ENCODE measurements around the gene CASZ1. TPM values are rescaled to one million over a fixed set of nuclear protein-coding genes. Genes with fewer than 3 reads are reported as not detected.

Gene CASZ1
- polyA plus RNA-seq, 1 experiment, result 0.64 TPM

DNA sequence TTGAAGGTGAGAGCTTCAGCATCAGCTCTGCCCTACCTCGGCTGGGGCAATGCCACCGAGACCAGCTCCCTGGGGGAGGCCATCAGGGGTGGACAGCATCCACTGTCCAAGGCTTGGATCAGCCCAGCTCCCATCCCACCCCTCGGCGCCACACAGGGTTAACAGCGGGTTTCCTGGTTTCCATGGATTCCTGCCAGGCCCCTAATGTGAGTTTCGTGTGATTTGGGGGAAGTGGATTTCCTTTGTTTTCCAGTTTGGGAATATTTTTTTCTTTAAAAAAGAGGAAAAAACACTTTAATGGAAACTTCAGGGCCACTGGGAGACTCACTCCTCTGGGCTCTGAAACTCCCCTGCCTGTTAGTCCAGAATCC lies 34.3 kb downstream of the CASZ1 start:
- TF ChIP-seq, protein P1, sequence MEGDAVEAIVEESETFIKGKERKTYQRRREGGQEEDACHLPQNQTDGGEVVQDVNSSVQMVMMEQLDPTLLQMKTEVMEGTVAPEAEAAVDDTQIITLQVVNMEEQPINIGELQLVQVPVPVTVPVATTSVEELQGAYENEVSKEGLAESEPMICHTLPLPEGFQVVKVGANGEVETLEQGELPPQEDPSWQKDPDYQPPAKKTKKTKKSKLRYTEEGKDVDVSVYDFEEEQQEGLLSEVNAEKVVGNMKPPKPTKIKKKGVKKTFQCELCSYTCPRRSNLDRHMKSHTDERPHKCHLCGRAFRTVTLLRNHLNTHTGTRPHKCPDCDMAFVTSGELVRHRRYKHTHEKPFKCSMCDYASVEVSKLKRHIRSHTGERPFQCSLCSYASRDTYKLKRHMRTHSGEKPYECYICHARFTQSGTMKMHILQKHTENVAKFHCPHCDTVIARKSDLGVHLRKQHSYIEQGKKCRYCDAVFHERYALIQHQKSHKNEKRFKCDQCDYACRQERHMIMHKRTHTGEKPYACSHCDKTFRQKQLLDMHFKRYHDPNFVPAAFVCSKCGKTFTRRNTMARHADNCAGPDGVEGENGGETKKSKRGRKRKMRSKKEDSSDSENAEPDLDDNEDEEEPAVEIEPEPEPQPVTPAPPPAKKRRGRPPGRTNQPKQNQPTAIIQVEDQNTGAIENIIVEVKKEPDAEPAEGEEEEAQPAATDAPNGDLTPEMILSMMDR (IDR thresholded peaks at IDR 0.05; ENCODE audit: insufficient read depth, low read depth, low read length), result no peak
- ChIA-PET CTCF (no interaction called here), POLR2A (no interaction called here)
- Histone ChIP-seq H3K36me3 (ENCODE audit: control insufficient read depth, insufficient read depth, low read length) (no peaks in the 10 kb centered on the region), H3K27me3 (ENCODE audit: control insufficient read depth, insufficient read depth, low read length) (peaks cover 4% of the 10 kb centered on the region), H3K4me3 (ENCODE audit: low read depth, low read length) (no peak overlapping the region)
- DNase-seq (ENCODE audit: low read depth), result no peak

GRCh38 chr1:10761503-10762152 lies 34.8 kb downstream of the CASZ1 start:
- DNase-seq (ENCODE audit: low read depth), result no peak
- no peaks in the 10 kb centered on the region for H3K36me3 ChIP-seq (ENCODE audit: control insufficient read depth, insufficient read depth, low read length)
- TF ChIP-seq, protein P1 (IDR thresholded peaks at IDR 0.05; ENCODE audit: insufficient read depth, low read depth, low read length), result no peak
- ChIA-PET CTCF (no interaction called here), POLR2A (no interaction called here)
- H3K27me3 ChIP-seq (ENCODE audit: control insufficient read depth, insufficient read depth, low read length), result peaks cover 4% of the 10 kb centered on the region
- H3K4me3 ChIP-seq (ENCODE audit: low read depth, low read length), result no peak overlapping the region

DNA sequence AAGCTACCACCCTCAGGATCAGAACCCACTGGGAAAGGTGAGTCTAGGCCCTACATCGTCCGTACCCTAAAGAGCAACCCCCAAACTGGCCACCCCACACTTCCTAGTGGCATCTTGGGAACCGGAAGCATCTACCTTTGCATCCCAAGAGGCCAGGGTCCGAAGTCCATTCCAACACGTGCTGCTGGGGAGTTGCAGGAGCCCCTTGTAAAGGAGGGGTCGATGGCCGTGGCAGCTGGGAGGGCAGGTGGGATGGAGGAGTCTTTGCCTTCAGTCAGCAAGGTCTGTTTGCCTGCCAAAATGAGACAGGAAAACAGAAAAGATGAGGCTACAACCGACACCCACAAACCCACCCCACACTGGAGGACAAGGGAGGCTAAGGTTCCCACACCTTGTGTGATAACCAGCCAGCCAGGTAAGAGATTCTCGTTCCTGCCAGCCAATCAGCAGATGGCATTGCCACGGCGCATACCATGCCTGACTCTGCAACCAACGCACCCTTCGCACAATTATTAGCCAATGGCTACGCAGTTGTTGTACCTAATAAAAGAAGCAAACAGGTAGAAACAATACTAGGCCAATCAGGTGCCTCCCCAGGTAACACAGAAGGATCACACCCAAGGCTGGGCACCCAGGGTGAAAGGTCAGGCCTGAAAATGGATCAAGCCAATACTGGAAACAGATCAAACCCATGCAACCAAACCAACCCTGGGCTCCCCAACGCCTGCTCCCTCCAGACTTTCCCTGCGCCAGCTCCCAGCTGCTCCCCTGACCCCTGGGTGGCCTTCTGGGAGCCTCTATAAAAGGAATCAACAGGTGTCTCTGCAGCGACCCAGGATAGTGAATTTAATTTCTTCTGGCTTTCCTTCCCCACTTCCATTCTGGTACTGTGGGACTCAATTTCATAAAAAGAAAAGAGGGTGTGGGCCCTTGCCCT lies 35.6 kb downstream of the CASZ1 start:
- POLR2A ChIA-PET, result no interaction called here
- TF ChIP-seq, protein P1 (IDR thresholded peaks at IDR 0.05; ENCODE audit: insufficient read depth, low read depth, low read length), result no peak
- Histone ChIP-seq H3K4me3 (ENCODE audit: low read depth, low read length) (no peak overlapping the region), H3K27me3 (ENCODE audit: control insufficient read depth, insufficient read depth, low read length) (peaks cover 4% of the 10 kb centered on the region), H3K36me3 (ENCODE audit: control insufficient read depth, insufficient read depth, low read length) (no peaks in the 10 kb centered on the region)
- CTCF ChIA-PET, result no interaction called here
- DNase-seq (ENCODE audit: low read depth), result no peak

DNA sequence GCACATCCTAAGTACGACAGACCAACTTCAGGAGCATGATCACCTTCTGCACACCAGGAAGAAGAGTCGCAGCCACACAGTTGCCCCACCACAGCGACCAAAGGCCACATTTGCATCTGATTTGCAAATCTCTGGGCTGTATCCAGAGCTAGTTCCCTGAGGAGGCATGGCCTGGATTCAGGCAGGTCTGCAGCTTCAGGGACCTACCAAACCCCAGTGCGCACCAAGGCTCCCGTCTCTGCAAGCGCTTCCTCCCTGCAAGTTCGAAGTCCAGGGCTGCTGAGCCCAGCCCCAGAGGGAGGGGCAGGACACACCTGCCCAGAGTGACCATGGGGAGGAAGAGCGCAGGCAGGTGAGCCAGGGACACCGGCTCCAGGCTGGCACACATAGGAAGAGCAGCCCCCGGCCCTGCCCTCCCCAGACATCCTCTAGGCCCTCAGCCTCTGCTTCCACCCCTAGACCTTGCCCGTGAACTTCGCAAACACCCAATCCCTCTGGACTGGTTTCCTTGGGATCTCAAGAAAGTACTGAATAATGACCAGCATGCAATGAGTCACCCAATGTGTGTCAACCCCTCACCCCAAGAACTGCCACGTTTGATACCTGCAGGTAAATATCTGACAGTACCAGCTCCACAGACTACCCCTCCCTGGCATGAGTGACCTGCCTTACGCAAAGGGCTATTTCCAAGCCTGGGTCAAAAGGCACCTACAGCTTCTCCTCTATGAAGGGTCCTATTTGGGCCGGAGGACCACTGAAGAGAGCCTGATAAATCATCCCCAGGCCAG lies 36.8 kb downstream of the CASZ1 start:
- ChIA-PET POLR2A (no interaction called here), CTCF (no interaction called here)
- TF ChIP-seq, protein P1 (IDR thresholded peaks at IDR 0.05; ENCODE audit: insufficient read depth, low read depth, low read length), result no peak
- no peak overlapping the region for H3K4me3 ChIP-seq (ENCODE audit: low read depth, low read length)
- H3K36me3 ChIP-seq (ENCODE audit: control insufficient read depth, insufficient read depth, low read length), result no peaks in the 10 kb centered on the region
- H3K27me3 ChIP-seq (ENCODE audit: control insufficient read depth, insufficient read depth, low read length), result peaks cover 4% of the 10 kb centered on the region
- DNase-seq (ENCODE audit: low read depth), result no peak

DNA sequence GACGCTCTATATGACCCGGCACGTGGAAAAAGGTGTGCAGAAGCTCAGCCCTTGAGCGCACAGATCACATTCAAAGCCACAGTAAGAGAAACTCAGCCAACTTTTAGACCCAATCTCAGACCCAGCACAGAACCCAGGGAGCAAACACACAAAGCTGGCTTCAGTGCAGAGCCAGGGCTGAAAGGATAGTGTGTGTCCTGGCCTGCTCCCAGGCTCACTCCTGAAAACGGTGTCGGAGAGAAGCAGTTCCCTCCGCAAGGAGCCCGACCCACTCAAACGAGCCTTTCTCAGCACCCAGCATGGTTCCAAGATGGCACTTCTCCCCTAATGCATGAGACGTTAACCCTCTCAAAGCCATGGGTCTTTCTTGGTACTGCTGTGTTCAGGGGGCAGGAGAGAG lies 39.6 kb downstream of the CASZ1 start:
- TF ChIP-seq, protein P1 (IDR thresholded peaks at IDR 0.05; ENCODE audit: insufficient read depth, low read depth, low read length), result no peak
- Histone ChIP-seq H3K36me3 (ENCODE audit: control insufficient read depth, insufficient read depth, low read length) (no peaks in the 10 kb centered on the region), H3K4me3 (ENCODE audit: low read depth, low read length) (no peak overlapping the region), H3K27me3 (ENCODE audit: control insufficient read depth, insufficient read depth, low read length) (peaks cover 1% of the 10 kb centered on the region)
- POLR2A ChIA-PET, result no interaction called here
- no peak for DNase-seq (ENCODE audit: low read depth)
- CTCF ChIA-PET, result no interaction called here
